GM21737 (cell line): ENCODE data around the gene CCT8L2.
"Not testable (repeated sequence)": the region's sequence is repeated elsewhere in the genome, so short reads cannot be mapped to it uniquely, and the experiment has no call there.

ENCODE experiments used
- ATAC-seq: cut with Tn5 transposase; IDR thresholded peaks from one replicate; pipeline ENCODE4 v1.9.1; 2021; ENCODE audit warnings: mild to moderate bottlenecking, moderate library complexity; ENCODE audit not compliant: unreplicated experiment

CCT8L2 gene

GRCh38 chr22:16592710-16593109, at the start of gene CCT8L2:
Gene CCT8L2, minus strand, starts transcription at chr22:16592810. Its CDS starts 260 bp downstream, at chr22:16592550.
- ATAC-seq: not testable (repeated sequence)

GRCh38 chr22:16635442-16635841, 42.8 kb upstream of the CCT8L2 start:
- ATAC-seq: not testable (repeated sequence)

- ATAC-seq: not testable (repeated sequence)
Measured at GRCh38 chr22:16634092-16634491, 41.5 kb upstream of the CCT8L2 start.

DNA sequence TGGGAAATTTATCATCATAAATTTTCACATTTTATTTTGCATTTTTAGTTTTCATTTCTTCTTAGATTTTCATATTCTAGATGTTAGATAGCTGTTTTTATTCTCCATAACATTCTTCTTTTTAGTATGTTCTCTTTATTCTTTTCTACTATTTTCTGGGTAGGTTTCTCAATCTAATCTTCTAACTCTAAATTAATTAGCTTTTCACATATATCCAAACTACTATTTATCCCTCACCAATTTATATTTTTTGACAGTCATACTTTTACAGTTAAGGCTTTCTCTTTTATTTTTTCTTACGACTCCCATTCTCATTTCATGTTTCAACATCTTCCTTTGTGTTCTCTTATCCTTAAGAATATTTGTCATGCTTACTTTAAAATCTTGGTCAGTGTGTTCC, 35.9 kb upstream of the CCT8L2 start:
- ATAC-seq: not testable (repeated sequence)

GRCh38 chr22:16625018-16625417, 32.4 kb upstream of the CCT8L2 start:
- not testable (repeated sequence) for ATAC-seq

- not testable (repeated sequence) for ATAC-seq
Measured at GRCh38 chr22:16623595-16623994, 31.0 kb upstream of the CCT8L2 start.

DNA sequence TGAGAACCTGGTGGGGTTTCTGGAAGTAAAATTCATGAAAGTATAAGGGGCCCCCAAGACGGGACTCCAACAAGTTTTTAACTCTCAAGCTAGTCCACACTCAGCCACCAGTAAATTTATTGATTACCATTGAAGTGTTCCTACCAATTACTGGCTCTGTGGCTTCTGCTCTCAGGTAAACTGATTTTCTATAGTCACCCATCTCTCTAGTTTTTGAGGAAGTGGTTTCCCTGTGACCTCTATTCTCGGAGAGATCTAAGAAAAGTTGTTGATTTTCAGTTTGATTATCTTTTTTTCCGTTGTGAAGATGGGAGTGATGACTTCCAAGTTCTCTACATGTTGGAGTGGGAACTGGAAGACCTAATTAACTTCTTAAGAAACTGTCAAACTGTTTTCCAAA, 24.9 kb upstream of the CCT8L2 start:
- not testable (repeated sequence) for ATAC-seq

- ATAC-seq: not testable (repeated sequence)
Measured at GRCh38 chr22:16616390-16616938, 23.9 kb upstream of the CCT8L2 start.

DNA sequence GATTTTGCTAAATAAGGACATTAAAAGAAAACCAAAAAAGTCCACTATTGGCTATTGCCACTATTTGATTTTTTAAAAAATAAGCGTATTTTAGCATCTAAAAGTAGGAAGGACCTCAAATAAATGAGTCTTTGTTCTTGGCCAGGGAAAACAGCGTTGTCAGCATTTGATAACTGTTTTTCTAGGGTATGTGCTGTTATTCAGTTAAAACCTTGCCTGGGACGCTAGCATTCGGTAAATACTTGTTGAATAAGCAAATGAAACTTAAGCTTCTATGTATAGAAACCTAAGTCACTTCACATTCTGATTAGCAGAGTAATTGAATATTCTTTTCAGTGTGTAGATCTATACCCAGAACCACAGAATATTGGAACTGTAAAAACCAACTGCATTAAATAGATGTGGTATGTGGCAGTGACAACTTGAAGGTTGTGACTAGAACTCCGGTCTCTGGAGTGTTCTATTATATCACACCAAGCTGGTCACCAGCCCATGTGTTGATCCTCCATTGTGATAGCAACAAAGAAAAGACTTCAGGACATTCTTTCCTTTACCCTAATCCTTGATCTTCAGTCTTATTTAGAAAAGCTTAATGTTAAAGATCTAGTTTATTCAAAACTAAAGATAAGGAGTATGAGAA, 23.1 kb upstream of the CCT8L2 start:
- not testable (repeated sequence) for ATAC-seq

- ATAC-seq: no peak
Measured at GRCh38 chr22:16609548-16610261, 17.1 kb upstream of the CCT8L2 start.

- ATAC-seq: no peak
Measured at GRCh38 chr22:16608931-16609330, 16.3 kb upstream of the CCT8L2 start.

DNA sequence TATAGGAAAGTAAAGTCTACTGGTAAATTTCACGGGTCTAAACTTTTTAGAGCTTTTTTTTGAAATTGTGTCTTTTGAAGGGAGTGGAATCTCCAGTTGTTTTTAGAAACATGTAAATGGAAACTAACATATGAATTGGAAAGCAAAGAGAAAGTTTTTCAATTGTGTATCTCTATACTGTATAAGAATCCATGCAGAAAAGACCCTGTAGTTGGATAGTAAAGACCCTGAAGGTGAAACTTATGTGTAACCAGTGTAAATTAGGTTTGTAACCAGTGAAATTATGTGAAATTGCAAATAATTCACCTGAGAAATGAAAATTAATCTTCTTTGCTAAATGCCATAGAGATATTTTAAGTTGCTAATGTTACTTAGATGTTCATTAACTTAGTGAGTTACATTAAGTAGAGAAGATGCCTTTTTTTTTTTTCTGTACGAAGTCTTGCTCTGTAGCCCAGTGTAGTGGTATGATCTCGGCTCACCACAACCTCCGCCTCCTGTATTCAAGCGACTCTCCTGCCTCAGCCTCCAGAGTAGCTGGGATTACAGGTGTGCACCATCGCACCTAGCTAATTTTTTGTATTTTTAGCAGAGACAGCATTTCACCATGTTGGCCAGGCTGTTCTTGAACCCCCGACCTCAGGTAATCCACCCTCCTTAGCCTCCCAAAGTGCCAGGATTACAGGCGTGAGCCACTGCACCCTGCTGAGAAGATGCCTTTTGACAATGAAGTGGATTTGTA, 11.8 kb upstream of the CCT8L2 start:
- not testable (repeated sequence) for ATAC-seq

DNA sequence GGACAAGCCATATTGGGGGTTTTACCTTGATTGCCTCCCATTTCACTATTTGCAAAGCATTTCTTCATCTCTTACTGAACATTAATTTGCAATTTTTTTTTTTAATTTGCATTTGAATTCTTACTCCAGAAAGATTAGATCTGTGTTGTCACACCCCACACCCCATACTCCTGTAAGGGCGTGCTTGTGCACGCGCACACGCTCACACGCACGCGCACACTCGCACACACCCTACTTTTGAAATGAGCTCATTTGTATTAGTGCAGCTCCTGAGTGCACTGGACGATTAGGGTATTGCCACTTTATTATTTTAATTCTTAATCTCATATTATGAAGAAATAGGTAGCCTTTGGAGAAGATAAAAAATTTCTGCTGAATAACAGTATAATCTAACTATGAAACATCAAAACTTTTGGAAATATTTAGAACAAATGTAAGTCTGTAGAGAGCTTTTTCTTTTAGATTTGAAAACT, 11.2 kb upstream of the CCT8L2 start:
- ATAC-seq: not testable (repeated sequence)

DNA sequence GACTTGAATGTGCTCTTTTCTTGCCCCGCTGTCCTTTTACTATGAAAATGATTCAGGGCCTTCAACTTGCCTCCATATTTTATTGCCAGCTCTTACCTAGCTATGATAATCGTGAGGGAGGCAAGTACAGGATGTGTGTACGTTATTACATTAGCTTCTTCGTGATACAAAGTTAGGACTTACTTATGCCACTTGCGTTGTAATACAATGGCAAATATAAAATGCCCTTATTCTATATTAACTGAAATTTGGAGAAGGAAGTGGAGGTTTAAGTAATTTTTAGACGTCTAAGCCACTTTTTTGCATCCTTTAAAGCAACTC, 10.8 kb upstream of the CCT8L2 start:
- no peak for ATAC-seq

DNA sequence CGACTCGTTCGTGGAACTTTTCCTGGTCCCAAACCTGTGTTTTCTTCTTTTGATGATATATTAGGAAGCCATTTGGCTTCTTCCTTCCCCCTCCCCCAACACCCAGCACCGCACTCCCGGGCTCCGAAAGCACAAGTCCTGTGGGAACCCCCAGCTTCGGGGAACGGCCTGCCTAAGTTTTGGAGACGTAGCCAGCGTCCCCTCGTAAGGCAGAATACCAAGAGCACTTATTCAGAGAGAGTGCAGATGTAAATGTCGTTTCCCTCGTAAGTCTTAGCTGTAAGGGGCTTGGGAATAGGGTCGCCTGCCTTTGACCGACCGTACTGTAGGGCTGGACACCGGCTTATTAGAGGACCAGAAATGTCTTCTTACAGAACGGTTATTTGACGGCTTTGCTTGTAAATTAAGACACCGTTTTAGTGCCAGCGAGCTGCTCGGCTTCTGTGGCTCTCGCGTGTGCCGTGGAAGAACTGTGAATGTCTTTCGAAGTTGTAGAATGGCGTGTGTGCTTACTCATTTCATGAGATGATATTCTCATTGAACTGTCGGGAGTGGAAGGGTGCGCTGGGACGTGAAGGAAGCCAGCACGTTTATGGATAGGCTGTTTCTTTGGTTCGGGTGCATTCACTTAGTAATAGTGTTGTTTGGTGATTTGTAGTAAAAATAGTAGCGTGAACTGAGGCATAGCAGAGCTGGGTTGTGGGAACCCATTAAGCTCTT, 10.3 kb upstream of the CCT8L2 start:
- ATAC-seq: not testable (repeated sequence)

DNA sequence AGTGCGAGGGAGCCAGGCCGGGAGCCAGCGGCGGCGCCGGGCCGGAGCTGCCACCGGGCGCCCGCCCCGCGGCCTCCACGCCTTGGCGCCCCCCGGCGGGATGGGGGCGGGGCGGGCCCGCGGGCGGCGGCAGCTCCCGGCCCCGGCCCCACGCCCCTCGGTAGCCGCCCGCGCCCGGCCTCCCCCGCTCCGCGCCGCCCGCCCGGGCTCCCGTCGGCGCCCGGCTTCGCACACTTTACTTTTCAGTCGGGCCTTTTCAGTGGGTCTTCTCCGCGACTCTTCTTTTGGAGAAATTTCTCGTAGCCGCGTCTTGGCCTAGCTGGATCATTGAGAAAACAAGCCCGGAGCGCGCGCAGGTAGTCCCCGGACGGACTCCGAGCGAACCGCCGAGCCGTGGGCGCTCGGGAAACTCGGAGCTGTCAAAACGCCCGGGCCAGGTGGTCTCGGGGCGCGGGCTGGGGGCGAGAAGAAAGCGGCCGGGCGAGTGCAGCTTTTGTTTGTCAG, 9.7 kb upstream of the CCT8L2 start:
- ATAC-seq: not testable (repeated sequence)

DNA sequence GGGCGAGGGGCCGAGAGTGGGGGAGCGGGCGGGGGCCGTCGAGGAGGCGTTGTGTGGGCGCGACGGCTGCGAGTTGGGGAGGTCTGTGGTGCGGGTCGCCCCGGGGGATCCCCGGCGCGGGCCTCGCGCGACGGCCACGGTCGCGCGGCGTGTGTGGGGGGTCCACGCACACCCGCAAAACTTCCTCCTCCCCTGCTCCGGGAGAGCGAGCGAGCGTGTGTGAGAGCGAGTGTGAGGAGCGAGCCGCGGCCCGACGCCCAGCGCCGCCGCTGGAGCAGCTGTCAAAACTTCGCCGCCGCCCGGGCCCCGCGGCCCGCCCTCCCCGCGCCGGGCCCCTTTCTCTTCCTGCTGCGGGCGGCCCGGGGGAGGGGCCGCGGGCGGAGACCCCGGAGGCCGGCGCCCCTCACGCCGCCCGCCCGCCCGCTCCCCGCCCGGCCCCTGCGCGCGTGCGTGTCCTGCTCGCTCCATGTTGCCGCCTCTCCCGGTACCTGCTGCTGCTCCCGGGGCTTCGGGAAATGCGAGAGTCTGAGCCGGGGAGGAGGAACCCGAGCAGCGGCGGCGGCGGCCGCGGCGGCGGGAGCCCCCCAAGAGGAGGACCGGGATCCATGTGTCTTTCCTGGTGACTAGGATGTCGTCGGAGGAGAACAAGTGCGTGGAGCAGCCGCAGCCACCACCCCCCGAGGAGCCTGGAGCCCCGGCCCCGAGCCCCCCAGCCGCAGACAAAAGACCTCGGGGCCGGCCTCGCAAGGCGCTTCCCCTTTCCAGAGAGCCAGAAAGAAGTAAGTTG, 9.0 kb upstream of the CCT8L2 start:
- no peak for ATAC-seq

DNA sequence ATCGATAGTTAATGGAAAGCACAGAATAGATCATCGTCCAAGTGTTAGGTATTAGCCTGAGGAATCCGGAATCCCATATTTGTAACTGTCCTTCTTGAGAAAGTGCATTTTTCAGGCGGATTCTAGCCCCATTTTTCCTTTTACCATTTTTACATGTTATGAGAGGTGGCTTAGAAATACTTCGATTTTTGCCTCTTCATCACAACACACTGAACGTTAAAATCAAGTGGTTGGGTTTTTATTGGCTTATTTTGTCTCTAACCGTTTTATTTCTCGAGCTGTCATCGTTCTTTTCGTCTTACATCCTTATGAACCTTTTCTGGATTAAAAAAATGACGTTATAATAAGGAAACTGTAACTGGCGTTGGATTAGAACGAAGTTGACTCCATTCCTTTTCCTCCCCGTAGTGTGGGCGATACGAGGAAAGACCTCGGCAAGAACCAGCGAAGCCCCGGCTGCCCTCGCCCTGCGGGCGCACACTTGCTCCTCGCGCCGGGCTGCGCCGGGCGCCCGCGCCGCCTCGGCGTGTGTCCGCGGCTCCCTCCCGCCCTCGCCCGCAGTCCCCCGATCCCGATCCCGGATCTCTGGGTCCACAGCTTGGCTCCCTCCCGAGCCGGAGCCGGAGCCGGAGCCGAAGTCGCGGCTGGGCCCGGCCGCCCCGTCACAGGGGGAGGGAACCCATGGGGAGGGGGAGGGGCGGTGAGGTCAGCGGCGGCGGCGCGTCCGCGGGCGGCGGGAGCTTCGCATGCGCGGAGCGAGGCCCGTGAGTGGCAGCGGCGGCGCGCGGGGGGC, 8.2 kb upstream of the CCT8L2 start:
- not testable (repeated sequence) for ATAC-seq

GRCh38 chr22:16599648-16600047, 7.0 kb upstream of the CCT8L2 start:
- not testable (repeated sequence) for ATAC-seq
